HepG2 (cell line): Measurements from ENCODE around the gene RSL1D1. TPM values are rescaled to one million over a fixed set of nuclear protein-coding genes. Genes with fewer than 3 reads are reported as not detected.

Experiments
- DNMT3B ChIP-seq: conservative IDR thresholded peaks from 2 replicates; pipeline ENCODE4 v1.6.1; 2016; ENCODE audit warnings: missing biosample characterization, control low read depth
- ELF4 ChIP-seq: sonication (generic); formaldehyde crosslinking; IDR thresholded peaks from 2 replicates; pipeline ENCODE4 v1.5.0; 2020; ENCODE audit warnings: missing genetic modification reagents, mild to moderate bottlenecking, moderate library complexity, borderline replicate concordance
- GATAD2A ChIP-seq: IDR thresholded peaks from 2 replicates; pipeline ENCODE4 v1.6.1; 2016
- GTF2F1 ChIP-seq: fragments of 150-350 bp; IDR thresholded peaks from 2 replicates; pipeline ENCODE4 v1.6.1; 2014; ENCODE audit warnings: low read length
- HNF4A ChIP-seq: sonication (generic); formaldehyde crosslinking; IDR thresholded peaks from 2 replicates; pipeline ENCODE4 v1.4.0; 2020; ENCODE audit warnings: missing genetic modification reagents
- MATR3 ChIP-seq: sonication (generic); formaldehyde crosslinking; IDR thresholded peaks from 2 replicates; pipeline ENCODE4 v1.4.0; 2020; ENCODE audit warnings: missing genetic modification reagents
- MTA1 ChIP-seq: sonication (generic); formaldehyde crosslinking; IDR thresholded peaks from 2 replicates; pipeline ENCODE4 v1.4.0; 2020; ENCODE audit warnings: missing genetic modification reagents, mild to moderate bottlenecking, borderline replicate concordance
- NFIB ChIP-seq: sonication (generic); formaldehyde crosslinking; IDR thresholded peaks from 2 replicates; pipeline ENCODE4 v1.9.0; 2021; ENCODE audit warnings: missing genetic modification reagents, mild to moderate bottlenecking, borderline replicate concordance
- ZBTB38 ChIP-seq: sonication (generic); formaldehyde crosslinking; IDR thresholded peaks from 2 replicates; pipeline ENCODE4 v1.5.1; 2020; ENCODE audit warnings: mild to moderate bottlenecking, missing genetic modification reagents
- ZFP36 ChIP-seq: fragments of 150-350 bp; IDR thresholded peaks from 2 replicates; pipeline ENCODE4 v1.6.1; 2018; ENCODE audit warnings: borderline replicate concordance, low read length, low read depth; ENCODE audit not compliant: partially characterized antibody
- ZFX ChIP-seq: sonication (generic); formaldehyde crosslinking; IDR thresholded peaks from 2 replicates; pipeline ENCODE4 v1.4.0; 2020; ENCODE audit warnings: mild to moderate bottlenecking, low read depth, missing genetic modification reagents, moderate library complexity
- ZNF552 ChIP-seq: sonication (generic); formaldehyde crosslinking; IDR thresholded peaks from 2 replicates; pipeline ENCODE4 v1.9.0; 2022; ENCODE audit warnings: missing genetic modification reagents, mild to moderate bottlenecking, borderline replicate concordance
- ZNF652 ChIP-seq: IDR thresholded peaks from 2 replicates; pipeline ENCODE4 v1.6.1; 2016; ENCODE audit warnings: low read depth, borderline replicate concordance
- ZNF670 ChIP-seq: sonication (generic); formaldehyde crosslinking; IDR thresholded peaks from 2 replicates; pipeline ENCODE4 v1.8.0; 2022; ENCODE audit warnings: mild to moderate bottlenecking, missing genetic modification reagents, borderline replicate concordance
- ZNF7 ChIP-seq: IDR thresholded peaks from 2 replicates; pipeline ENCODE4 v1.6.1; 2016; ENCODE audit warnings: missing biosample characterization, missing genetic modification reagents
- polyA plus RNA-seq, 8 experiments: library from polyadenylated mRNA; depleted of rRNA in 3 of 8; stranded (reverse) in 7 of 8; unstranded in 1 of 8; fragments of >200 nt; fragmentation: Illumina TruSeq in 4 of 8; extraction: Trizol in 4 of 8; gene quantifications; 2 replicates each; pipeline versions ENCODE4 v1.2.1 to v1.2.3, GENCODE V29; 2011 to 2016; ENCODE audit warnings: low read depth in 4 of 8, missing spikeins in 1 of 8, mixed read lengths in 1 of 8; ENCODE audit not compliant: insufficient read depth in 1 of 8
- total RNA-seq, 5 experiments: library from RNA; depleted of rRNA; stranded (reverse); fragments of >200 nt; fragmentation: Illumina TruSeq; extraction: Trizol; gene quantifications; 2 replicates each; pipeline ENCODE4 v1.2.3, GENCODE V29; 2016; ENCODE audit warnings: low read depth in 1 of 5
- TF ChIP-seq, protein P1 (sequence below): sonication (generic); formaldehyde crosslinking; IDR thresholded peaks from 2 replicates; pipeline ENCODE4 v1.5.1; 2020; ENCODE audit warnings: missing genetic modification reagents, mild to moderate bottlenecking, borderline replicate concordance
- TF ChIP-seq, protein P2 (sequence below), 2 experiments: fragments of 450-650 bp in 1 of 2; sonication (generic) in 1 of 2; formaldehyde crosslinking in 1 of 2; IDR thresholded peaks; 2 replicates each; pipeline versions ENCODE4 v1.6.1 to v1.8.0; 2016 to 2022; ENCODE audit warnings: antibody characterized with exemption in 1 of 2, mild to moderate bottlenecking in 1 of 2, missing genetic modification reagents in 1 of 2

The RSL1D1 gene
- total and polyA plus RNA-seq, 2 of the 13 experiments (the other 11 are each of a cell fraction or from before 2014, with no cell fraction given): 187 to 343 TPM

DNA sequence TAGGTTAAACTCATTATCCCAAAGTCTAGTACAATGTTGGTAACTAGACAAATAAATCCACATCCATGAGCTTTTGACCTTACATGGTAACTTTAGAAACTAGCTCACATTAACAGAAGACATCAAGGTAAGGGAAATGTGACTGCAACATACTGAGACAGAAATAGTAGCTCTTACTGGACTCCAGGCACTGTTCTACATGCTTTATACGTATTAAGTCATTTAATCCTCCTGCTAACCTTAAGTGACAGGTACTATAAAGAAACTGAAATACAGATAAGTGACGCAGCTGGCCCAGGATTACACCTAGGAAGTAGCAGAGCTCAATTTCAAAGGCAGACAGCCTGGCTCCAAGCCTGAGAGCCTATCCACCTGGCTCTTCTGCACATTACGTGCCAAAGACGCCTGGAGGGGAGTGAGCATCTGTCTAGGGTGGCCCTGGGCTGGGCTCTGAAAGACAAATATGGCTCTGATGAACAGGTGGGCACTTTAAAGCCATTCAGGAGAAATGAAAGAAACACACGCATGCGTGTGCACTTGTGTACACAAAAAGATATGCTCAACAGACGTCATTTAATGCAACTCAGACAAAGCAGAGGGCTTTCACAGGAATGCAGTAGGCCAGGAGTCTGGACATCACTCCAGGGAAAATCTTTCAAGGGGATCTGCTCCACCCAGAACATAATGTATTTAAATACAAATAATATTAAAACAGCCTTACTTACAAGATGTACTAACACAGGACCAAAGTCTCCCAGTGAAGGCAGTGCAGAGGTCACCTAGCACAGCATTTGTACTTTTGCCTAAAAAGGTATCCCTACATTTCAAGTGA, 58.7 kb downstream of the RSL1D1 start (continued):
- TF ChIP-seq, protein P1, sequence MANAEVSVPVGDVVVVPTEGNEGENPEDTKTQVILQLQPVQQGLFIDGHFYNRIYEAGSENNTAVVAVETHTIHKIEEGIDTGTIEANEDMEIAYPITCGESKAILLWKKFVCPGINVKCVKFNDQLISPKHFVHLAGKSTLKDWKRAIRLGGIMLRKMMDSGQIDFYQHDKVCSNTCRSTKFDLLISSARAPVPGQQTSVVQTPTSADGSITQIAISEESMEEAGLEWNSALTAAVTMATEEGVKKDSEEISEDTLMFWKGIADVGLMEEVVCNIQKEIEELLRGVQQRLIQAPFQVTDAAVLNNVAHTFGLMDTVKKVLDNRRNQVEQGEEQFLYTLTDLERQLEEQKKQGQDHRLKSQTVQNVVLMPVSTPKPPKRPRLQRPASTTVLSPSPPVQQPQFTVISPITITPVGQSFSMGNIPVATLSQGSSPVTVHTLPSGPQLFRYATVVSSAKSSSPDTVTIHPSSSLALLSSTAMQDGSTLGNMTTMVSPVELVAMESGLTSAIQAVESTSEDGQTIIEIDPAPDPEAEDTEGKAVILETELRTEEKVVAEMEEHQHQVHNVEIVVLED (CRISPR knock-in tag): no peak
- TF ChIP-seq ZFP36 (no peak), ZNF670 (CRISPR knock-in tag) (no peak), ZNF7 (CRISPR knock-in tag) (no peak), MATR3 (no peak), DNMT3B (CRISPR knock-in tag) (no peak), ZNF652 (CRISPR knock-in tag) (peak; percentile 13; the same call in 1 of the 2 replicates), ZNF552 (CRISPR knock-in tag) (0 out of 2 replicates have a peak, but pooled peaks have one; percentile 68), GATAD2A (CRISPR knock-in tag) (peak; percentile 21; the same call in 1 of the 2 replicates), ZFX (0 out of 2 replicates have a peak, but pooled peaks have one; percentile 35), MTA1 (CRISPR knock-in tag) (no peak), GTF2F1 (no peak), ELF4 (no peak), NFIB (no peak), ZBTB38 (CRISPR knock-in tag) (peak; percentile 52; the same call in 1 of the 2 replicates), HNF4A (CRISPR knock-in tag) (peak; percentile 35; the same call in 1 of the 2 replicates)
- TF ChIP-seq, protein P2, sequence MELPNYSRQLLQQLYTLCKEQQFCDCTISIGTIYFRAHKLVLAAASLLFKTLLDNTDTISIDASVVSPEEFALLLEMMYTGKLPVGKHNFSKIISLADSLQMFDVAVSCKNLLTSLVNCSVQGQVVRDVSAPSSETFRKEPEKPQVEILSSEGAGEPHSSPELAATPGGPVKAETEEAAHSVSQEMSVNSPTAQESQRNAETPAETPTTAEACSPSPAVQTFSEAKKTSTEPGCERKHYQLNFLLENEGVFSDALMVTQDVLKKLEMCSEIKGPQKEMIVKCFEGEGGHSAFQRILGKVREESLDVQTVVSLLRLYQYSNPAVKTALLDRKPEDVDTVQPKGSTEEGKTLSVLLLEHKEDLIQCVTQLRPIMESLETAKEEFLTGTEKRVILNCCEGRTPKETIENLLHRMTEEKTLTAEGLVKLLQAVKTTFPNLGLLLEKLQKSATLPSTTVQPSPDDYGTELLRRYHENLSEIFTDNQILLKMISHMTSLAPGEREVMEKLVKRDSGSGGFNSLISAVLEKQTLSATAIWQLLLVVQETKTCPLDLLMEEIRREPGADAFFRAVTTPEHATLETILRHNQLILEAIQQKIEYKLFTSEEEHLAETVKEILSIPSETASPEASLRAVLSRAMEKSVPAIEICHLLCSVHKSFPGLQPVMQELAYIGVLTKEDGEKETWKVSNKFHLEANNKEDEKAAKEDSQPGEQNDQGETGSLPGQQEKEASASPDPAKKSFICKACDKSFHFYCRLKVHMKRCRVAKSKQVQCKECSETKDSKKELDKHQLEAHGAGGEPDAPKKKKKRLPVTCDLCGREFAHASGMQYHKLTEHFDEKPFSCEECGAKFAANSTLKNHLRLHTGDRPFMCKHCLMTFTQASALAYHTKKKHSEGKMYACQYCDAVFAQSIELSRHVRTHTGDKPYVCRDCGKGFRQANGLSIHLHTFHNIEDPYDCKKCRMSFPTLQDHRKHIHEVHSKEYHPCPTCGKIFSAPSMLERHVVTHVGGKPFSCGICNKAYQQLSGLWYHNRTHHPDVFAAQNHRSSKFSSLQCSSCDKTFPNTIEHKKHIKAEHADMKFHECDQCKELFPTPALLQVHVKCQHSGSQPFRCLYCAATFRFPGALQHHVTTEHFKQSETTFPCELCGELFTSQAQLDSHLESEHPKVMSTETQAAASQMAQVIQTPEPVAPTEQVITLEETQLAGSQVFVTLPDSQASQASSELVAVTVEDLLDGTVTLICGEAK (IDR thresholded peaks at IDR 0.05): no peak
- TF ChIP-seq, protein P2 (CRISPR knock-in tag; IDR thresholded peaks at IDR 0.05): no peak
